ENCODE data around the gene STXBP3. TPM values are rescaled to one million over a fixed set of nuclear protein-coding genes. Genes with fewer than 3 reads are reported as not detected.

The STXBP3 gene
- total and polyA plus RNA-seq, 2 of the 8 experiments (the other 6 are each of a cell fraction or from before 2014, with no cell fraction given) = 6.0 to 38.5 TPM

GRCh38 chr1:108845991-108846390, 99.5 kb downstream of the STXBP3 start:
- Histone ChIP-seq H3K4me3 (ENCODE audit: extremely low read depth in 1 of 4, insufficient read depth in 2 of 4, low read depth in 3 of 4, low read length in 4 of 4) (no peak overlapping the region), H3K4ac (replicated peaks; ENCODE audit: insufficient read length, low read depth, low read length) (no peak overlapping the region), H3K4me2 (ENCODE audit: insufficient read depth in 1 of 2, low read depth in 2 of 2, low read length in 2 of 2) (no peak overlapping the region), H3K27ac (ENCODE audit: low read depth, low read length) (no peak overlapping the region), H3K27me3 (replicated peaks in 1 of 4; ENCODE audit: control insufficient read depth in 3 of 4, extremely low read depth in 1 of 4, insufficient read depth in 3 of 4, low read length in 3 of 4) (no peaks in the 10 kb centered on the region), H4K91ac (replicated peaks; ENCODE audit: insufficient read length, low read length) (no peak overlapping the region), H3K23me2 (ENCODE audit: low read depth, low read length) (no peaks in the 10 kb centered on the region), H2AFZ (ENCODE audit: low read length) (peak overlapping the region; percentile 64; the same call in 1 of the 2 replicates), H3K36me3 (ENCODE audit: control insufficient read depth in 2 of 4, insufficient read depth in 4 of 4, low read length in 3 of 4) (no peaks in the 10 kb centered on the region), H2BK20ac (ENCODE audit: low read length) (no peak overlapping the region), H2BK15ac (ENCODE audit: low read length) (no peak overlapping the region), H4K8ac (ENCODE audit: extremely low read depth, insufficient read depth, low read length) (no peak overlapping the region), H3K4me1 (replicated peaks in 1 of 4; ENCODE audit: control insufficient read depth in 3 of 4, insufficient read depth in 4 of 4, low read length in 3 of 4) (peaks cover 0 to 3% (median under 1%) of the 10 kb centered on the region in 4 experiments; a peak in 3 of 7 replicates), H3K23ac (ENCODE audit: insufficient read length) (no peak overlapping the region), H3K56ac (replicated peaks; ENCODE audit: insufficient read length, low read depth, low read length) (no peak overlapping the region), H3K79me1 (ENCODE audit: low read depth, low read length) (no peaks in the 10 kb centered on the region), H3K9me3 (ENCODE audit: insufficient read depth in 2 of 2, low read depth in 1 of 2, low read length in 1 of 2) (no peaks in the 10 kb centered on the region), H4K5ac (ENCODE audit: insufficient read length, low read depth, low read length) (no peak overlapping the region), H3K14ac (ENCODE audit: insufficient read length) (no peak overlapping the region), H4K20me1 (replicated peaks in 1 of 2; ENCODE audit: control insufficient read depth in 1 of 2, insufficient read depth in 2 of 2, low read length in 2 of 2) (no peaks in the 10 kb centered on the region), H3K9ac (replicated peaks in 1 of 4; ENCODE audit: extremely low read depth in 1 of 4, low read depth in 3 of 4, low read length in 3 of 4) (no peak overlapping the region), H3K18ac (ENCODE audit: extremely low read depth, low read length) (no peak overlapping the region), H2BK5ac (ENCODE audit: low read depth, low read length) (no peak overlapping the region), H2BK120ac (replicated peaks; ENCODE audit: low read depth, low read length) (no peak overlapping the region), H2AK5ac (ENCODE audit: low read depth, low read length) (no peak overlapping the region), H3K79me2 (ENCODE audit: control insufficient read depth in 1 of 2, insufficient read depth in 2 of 2, low read length in 2 of 2) (no peaks in the 10 kb centered on the region), H2BK12ac (ENCODE audit: low read depth, low read length) (no peak overlapping the region)
- DNase-seq (ENCODE audit: low read depth in 1 of 2, low spot score in 2 of 2) = no peak
- no peak for TF ChIP-seq SIN3A (conservative IDR thresholded peaks at IDR 0.05 in 1 of 2, IDR thresholded peaks at IDR 0.05 in 1 of 2; ENCODE audit: low read depth in 1 of 2, low read length in 2 of 2)
- no peak for TF ChIP-seq SP1 (IDR thresholded peaks at IDR 0.05; ENCODE audit: low read depth, low read length)
- no peak for FAIRE-seq
- WGBS, 2 experiments (ENCODE audit: extremely low coverage in 1 of 2, insufficient coverage in 1 of 2, insufficient read length in 1 of 2, insufficient replicate concordance in 2 of 2, low coverage in 1 of 2, low lambda C conversion rate in 2 of 2, missing lambda C conversion rate in 1 of 2) = 85% methylated on average over 6 of the region's 6 CpGs; no CpG with 5 or more reads in 1 of the 2 experiments
- ChIA-PET POLR2A (ENCODE audit: partially characterized antibody) (no interaction called here), CTCF (ENCODE audit: partially characterized antibody) (interaction anchor here (0.7 to 5.5 kb wide), 4 partner anchors 12 to 52 kb away, joined by 3 to 41 read pairs (median 3); no protein-coding TSS in a partner anchor)
